ENCODE measurements around the gene ACTL7A. TPM values are rescaled to one million over a fixed set of nuclear protein-coding genes. Genes with fewer than 3 reads are reported as not detected.

Gene ACTL7A, protein sequence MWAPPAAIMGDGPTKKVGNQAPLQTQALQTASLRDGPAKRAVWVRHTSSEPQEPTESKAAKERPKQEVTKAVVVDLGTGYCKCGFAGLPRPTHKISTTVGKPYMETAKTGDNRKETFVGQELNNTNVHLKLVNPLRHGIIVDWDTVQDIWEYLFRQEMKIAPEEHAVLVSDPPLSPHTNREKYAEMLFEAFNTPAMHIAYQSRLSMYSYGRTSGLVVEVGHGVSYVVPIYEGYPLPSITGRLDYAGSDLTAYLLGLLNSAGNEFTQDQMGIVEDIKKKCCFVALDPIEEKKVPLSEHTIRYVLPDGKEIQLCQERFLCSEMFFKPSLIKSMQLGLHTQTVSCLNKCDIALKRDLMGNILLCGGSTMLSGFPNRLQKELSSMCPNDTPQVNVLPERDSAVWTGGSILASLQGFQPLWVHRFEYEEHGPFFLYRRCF
- total RNA-seq (not detected), polyA plus RNA-seq (ENCODE audit: insufficient read depth in 1 of 8, insufficient read length in 8 of 8, low replicate concordance in 1 of 8) (not detected)
- long read RNA-seq, donor 1: 0 reads
- long read RNA-seq, donor 2: 0 reads
- long read RNA-seq, donor 3: 0 reads
- long read RNA-seq, donor 4: 0 reads
- long read RNA-seq, donor 5: 0 reads
- long read RNA-seq, donor 6: 0 reads
- long read RNA-seq, donor 7: 0 reads
- long read RNA-seq, donor 8: 0 reads
- long read RNA-seq, donor 9: 0 reads
- long read RNA-seq, donor 10: 0 reads
- long read RNA-seq, donor 11: 0 reads

DNA sequence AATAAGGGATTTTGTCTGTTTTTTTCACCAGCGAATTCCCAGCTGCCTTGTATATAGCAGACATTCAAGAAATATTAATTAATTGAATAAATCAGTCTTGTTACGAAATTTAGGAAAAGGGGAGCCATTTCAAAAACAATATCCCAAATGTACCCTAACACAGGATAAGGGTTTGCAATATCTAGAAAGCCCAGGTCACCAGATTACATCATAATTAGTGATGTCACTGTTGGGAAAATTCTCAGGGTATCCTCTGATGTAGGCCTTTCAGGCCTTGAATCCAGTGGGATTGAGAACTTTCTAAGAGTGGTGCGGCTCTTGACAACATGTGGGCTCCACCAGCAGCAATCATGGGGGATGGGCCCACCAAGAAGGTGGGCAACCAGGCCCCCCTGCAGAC is at the start of gene ACTL7A:
Gene ACTL7A, plus strand, starts transcription at position 270 of the 400 bp plus-strand sequence. Its CDS starts 57 bp downstream, at position 327.
- no peaks in the 10 kb centered on the region for H3K36me3 ChIP-seq (ENCODE audit: control insufficient read depth, insufficient read depth, low read length)
- H3K27me3 ChIP-seq (ENCODE audit: control insufficient read depth, insufficient read depth, low read length): no peaks in the 10 kb centered on the region
- H3K4me1 ChIP-seq (ENCODE audit: control insufficient read depth, insufficient read depth, low read length): no peaks in the 10 kb centered on the region
- no peaks in the 10 kb centered on the region for H3K9me3 ChIP-seq (replicated peaks; ENCODE audit: control insufficient read depth, low read depth, low read length)
- H3K4me3 ChIP-seq (ENCODE audit: low read length): no peak within 1 kb of the TSS
- H3K27ac ChIP-seq (ENCODE audit: low read length): no peak within 1 kb of the TSS
- 93% methylated on average over 1 of the region's 3 CpGs for WGBS (ENCODE audit: insufficient coverage)
- DNase-seq: no peak

DNA sequence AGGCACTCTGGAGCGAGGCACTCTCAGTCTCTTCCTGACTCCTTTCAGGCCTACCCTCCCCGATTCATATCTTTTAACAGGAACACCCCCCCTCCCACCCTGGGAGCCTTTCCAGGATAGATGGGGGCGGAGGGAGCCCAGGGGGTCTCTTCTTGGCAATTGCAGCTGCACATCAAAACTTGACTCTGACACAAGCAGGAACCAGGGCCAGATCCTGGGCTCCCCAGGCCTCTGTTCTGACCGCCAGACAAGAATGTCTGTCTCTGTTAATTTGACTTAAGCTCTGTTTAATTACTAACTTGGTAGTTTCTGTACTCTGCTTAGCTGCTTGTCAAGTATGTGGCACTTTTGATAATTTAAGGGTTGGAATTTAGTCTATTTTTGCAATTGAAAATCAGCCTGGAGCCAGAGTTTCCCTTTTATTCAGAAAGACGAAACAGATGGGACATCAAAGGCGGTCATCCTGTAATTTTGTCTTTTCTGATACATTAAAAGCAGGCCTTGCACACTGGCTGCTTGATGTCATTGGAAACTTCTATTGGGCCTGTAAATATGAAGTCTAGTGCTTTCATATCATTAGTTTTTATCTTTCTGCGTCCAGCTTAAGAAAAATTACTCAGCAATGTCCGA is 49.6 kb upstream of the ACTL7A start:
- Histone ChIP-seq H3K27ac (ENCODE audit: low read length) (no peak overlapping the region), H3K4me1 (ENCODE audit: control insufficient read depth, insufficient read depth, low read length) (no peaks in the 10 kb centered on the region), H3K27me3 (ENCODE audit: control insufficient read depth, insufficient read depth, low read length) (no peaks in the 10 kb centered on the region), H3K9me3 (replicated peaks; ENCODE audit: control insufficient read depth, low read depth, low read length) (no peaks in the 10 kb centered on the region), H3K4me3 (ENCODE audit: low read length) (no peak overlapping the region), H3K36me3 (ENCODE audit: control insufficient read depth, insufficient read depth, low read length) (no peaks in the 10 kb centered on the region)
- DNase-seq: peak; percentile 48
- 68% methylated on average over 2 of the region's 8 CpGs for WGBS (ENCODE audit: insufficient coverage)

DNA sequence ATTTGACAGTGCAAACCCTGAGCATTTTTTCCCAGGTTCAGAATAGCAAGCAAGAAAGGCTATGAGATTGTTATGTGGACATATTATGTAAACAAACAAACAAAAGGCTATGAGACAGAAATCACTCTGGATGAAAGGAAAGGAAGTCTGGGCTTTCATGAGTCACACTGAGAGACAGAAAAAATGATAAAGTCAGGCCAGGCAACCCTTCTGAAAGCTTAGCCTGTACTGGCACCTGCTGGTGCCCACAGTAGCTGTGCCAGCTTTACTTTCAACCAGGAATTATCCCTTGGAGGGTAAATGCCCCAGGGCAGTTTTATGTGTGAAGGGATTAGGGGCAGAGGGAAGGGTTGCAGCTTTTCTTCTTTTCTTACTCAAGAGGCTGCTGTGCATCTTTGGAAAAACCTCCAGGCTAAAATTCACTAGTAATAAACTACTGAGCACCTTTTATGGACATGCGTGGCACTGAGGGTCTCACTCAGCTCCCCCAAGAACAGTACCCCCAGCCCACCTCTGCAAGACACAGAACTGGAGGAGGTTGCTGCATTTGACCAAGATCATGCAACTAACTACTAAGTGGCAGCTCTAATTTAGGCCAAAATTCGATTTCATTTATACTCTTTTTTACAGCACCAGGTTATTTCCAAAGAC is 48.0 kb upstream of the ACTL7A start:
- DNase-seq: peak; percentile 9
- H3K4me1 ChIP-seq (ENCODE audit: control insufficient read depth, insufficient read depth, low read length): no peaks in the 10 kb centered on the region
- WGBS (ENCODE audit: insufficient coverage): 92% methylated on average over 2 of the region's 2 CpGs
- H3K27me3 ChIP-seq (ENCODE audit: control insufficient read depth, insufficient read depth, low read length): no peaks in the 10 kb centered on the region
- no peaks in the 10 kb centered on the region for H3K9me3 ChIP-seq (replicated peaks; ENCODE audit: control insufficient read depth, low read depth, low read length)
- no peaks in the 10 kb centered on the region for H3K36me3 ChIP-seq (ENCODE audit: control insufficient read depth, insufficient read depth, low read length)
- H3K4me3 ChIP-seq (ENCODE audit: low read length): no peak overlapping the region
- H3K27ac ChIP-seq (ENCODE audit: low read length): no peak overlapping the region

DNA sequence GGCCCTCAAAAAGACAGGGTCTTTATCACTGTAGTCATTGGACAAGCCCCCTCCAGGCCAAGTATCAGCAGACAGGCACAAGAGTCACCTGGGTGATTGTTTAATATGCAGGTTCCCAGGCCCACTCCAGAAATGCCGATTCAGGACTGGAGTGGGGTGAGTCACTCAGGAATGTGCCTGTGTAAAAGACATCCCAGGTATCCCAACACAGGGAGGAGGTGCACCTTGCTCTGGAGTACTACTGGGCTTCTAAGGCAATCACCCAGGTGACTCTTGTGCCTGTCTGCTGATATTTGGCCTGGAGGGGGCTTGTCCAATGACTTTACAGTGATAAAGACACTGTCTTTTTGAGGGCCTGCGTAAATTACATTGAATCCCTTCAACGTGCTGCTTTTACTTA is 46.9 kb upstream of the ACTL7A start:
- no peak for DNase-seq
- WGBS (ENCODE audit: insufficient coverage): 83% methylated on average over 1 of the region's 3 CpGs
- Histone ChIP-seq H3K9me3 (replicated peaks; ENCODE audit: control insufficient read depth, low read depth, low read length) (no peaks in the 10 kb centered on the region), H3K27me3 (ENCODE audit: control insufficient read depth, insufficient read depth, low read length) (no peaks in the 10 kb centered on the region), H3K4me1 (ENCODE audit: control insufficient read depth, insufficient read depth, low read length) (no peaks in the 10 kb centered on the region), H3K27ac (ENCODE audit: low read length) (no peak overlapping the region), H3K36me3 (ENCODE audit: control insufficient read depth, insufficient read depth, low read length) (no peaks in the 10 kb centered on the region), H3K4me3 (ENCODE audit: low read length) (no peak overlapping the region)

DNA sequence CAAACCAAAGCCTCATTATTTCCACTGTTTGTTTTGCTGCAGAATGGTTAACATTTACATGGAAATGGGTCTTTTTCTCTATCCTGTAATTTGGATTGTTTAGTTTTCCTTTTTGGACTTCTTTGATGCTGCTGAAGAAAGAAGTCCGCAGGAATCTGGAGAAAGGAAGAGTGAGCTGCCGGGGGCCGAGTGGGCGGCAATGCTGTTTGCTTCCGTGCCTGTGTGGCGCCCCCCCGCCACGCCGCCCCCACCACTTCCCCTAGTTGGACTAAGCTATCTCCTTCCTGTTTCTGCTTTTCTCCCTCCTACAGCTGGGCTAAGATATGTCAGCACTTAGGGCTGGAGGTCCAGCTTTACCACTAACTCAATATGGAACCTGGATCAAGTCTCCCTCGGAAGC is 46.0 kb upstream of the ACTL7A start:
- H3K4me3 ChIP-seq (ENCODE audit: low read length): no peak overlapping the region
- H3K27me3 ChIP-seq (ENCODE audit: control insufficient read depth, insufficient read depth, low read length): no peaks in the 10 kb centered on the region
- 60% methylated on average over 4 of the region's 10 CpGs for WGBS (ENCODE audit: insufficient coverage)
- H3K4me1 ChIP-seq (ENCODE audit: control insufficient read depth, insufficient read depth, low read length): no peaks in the 10 kb centered on the region
- DNase-seq: peak; percentile 18
- H3K9me3 ChIP-seq (replicated peaks; ENCODE audit: control insufficient read depth, low read depth, low read length): no peaks in the 10 kb centered on the region
- H3K36me3 ChIP-seq (ENCODE audit: control insufficient read depth, insufficient read depth, low read length): no peaks in the 10 kb centered on the region
- no peak overlapping the region for H3K27ac ChIP-seq (ENCODE audit: low read length)

DNA sequence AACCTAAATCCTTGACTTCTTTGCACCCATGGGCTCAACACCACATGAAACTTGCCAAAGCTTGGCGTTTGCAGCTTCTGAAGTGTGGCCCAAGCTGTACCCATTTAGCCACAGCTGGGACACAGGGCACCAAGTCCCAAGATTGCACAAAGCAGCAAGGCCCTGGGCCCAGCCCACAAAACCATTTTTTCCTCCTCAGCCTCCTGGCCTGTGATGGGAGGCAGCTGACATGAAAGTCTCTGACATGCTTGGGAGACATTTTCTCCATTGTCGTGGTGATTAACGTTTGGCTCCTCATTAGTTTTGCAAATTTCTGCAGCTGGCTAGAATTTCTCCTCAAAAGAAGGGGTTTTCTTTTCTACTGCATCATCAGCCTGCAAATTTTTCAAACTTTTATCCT is 38.2 kb upstream of the ACTL7A start:
- DNase-seq: no peak
- 84% methylated on average over 2 of the region's 3 CpGs for WGBS (ENCODE audit: insufficient coverage)
- Histone ChIP-seq H3K27me3 (ENCODE audit: control insufficient read depth, insufficient read depth, low read length) (peaks cover 2% of the 10 kb centered on the region), H3K27ac (ENCODE audit: low read length) (no peak overlapping the region), H3K4me3 (ENCODE audit: low read length) (no peak overlapping the region), H3K4me1 (ENCODE audit: control insufficient read depth, insufficient read depth, low read length) (no peaks in the 10 kb centered on the region), H3K36me3 (ENCODE audit: control insufficient read depth, insufficient read depth, low read length) (no peaks in the 10 kb centered on the region), H3K9me3 (replicated peaks; ENCODE audit: control insufficient read depth, low read depth, low read length) (peaks cover 9% of the 10 kb centered on the region)

DNA sequence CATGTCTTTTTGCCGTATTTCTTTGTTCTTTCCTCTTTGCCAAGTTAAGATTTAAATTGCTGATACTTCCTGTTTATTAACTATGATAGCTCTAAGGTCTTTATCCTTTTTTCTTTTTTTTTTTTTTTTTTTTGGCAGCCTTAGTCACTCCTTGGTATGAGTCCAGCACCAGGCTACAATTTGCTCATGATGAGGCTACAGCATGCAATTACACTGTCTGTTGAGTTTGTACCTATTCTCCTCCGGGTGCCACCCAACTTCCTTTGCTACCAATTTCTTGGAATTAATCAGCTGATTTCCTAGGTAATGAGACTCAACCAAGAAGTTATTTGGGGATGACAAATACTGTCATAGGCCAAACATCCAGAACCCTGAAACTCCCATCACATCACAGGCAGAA is 31.8 kb upstream of the ACTL7A start:
- no peaks in the 10 kb centered on the region for H3K36me3 ChIP-seq (ENCODE audit: control insufficient read depth, insufficient read depth, low read length)
- H3K4me1 ChIP-seq (ENCODE audit: control insufficient read depth, insufficient read depth, low read length): no peaks in the 10 kb centered on the region
- H3K9me3 ChIP-seq (replicated peaks; ENCODE audit: control insufficient read depth, low read depth, low read length): no peaks in the 10 kb centered on the region
- no CpG with 5 or more reads among the region's 2 CpGs for WGBS (ENCODE audit: insufficient coverage)
- H3K27ac ChIP-seq (ENCODE audit: low read length): no peak overlapping the region
- no peak overlapping the region for H3K4me3 ChIP-seq (ENCODE audit: low read length)
- no peak for DNase-seq
- H3K27me3 ChIP-seq (ENCODE audit: control insufficient read depth, insufficient read depth, low read length): peaks cover 2% of the 10 kb centered on the region

DNA sequence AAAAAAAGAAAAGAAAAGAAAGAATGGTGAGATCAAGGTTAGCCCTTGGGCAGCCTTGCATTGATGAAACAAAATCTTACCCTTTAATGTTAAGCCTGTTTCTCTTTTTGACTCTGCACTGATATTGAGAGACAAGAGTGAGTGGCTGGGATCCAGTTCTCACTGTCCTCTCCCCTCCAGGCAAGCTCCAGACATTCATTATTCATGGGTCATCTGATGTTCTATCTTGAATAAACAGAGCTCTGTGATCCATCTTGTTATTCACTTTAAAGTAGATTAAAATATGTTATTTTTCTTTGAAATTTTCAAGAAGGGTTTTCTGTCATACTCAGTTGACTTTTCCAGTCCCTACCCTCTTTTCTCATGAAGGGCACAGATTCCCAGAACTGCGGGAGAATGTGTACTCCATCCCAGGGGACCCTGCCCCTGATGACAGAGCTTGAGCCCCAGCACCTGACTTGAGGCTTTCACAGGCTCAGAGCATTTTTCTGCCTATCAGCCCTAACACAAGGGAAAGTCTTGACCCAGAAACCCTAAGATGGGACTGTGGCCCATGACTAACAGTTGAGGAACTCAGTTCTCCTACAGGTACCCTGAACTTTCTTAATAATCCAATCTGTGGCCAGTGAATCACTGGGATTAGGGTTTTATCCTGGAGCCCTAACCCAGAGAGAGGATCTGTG is 30.4 kb upstream of the ACTL7A start:
- no peaks in the 10 kb centered on the region for H3K36me3 ChIP-seq (ENCODE audit: control insufficient read depth, insufficient read depth, low read length)
- no peaks in the 10 kb centered on the region for H3K27me3 ChIP-seq (ENCODE audit: control insufficient read depth, insufficient read depth, low read length)
- no peak overlapping the region for H3K4me3 ChIP-seq (ENCODE audit: low read length)
- no peaks in the 10 kb centered on the region for H3K9me3 ChIP-seq (replicated peaks; ENCODE audit: control insufficient read depth, low read depth, low read length)
- H3K27ac ChIP-seq (ENCODE audit: low read length): no peak overlapping the region
- H3K4me1 ChIP-seq (ENCODE audit: control insufficient read depth, insufficient read depth, low read length): peaks cover 7% of the 10 kb centered on the region
- no peak for DNase-seq
- WGBS (ENCODE audit: insufficient coverage): 83% methylated on average over 1 of the region's 1 CpG

DNA sequence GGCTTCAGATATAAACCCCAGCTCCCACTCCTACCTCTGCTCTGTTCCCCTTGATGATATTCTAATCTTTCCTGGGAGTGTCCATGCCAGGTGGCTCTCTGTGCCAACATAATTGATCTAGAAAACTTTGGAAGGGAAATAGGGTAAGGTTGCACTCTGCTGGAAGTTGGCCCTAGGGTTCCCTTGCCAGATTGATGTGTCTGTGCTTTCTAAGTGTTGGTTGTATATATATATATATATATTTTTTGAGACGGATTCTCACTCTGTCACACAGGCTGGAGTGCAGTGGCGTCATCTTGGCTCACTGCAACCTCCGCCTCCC is 29.9 kb upstream of the ACTL7A start:
- no peak overlapping the region for H3K4me3 ChIP-seq (ENCODE audit: low read length)
- H3K27me3 ChIP-seq (ENCODE audit: control insufficient read depth, insufficient read depth, low read length): no peaks in the 10 kb centered on the region
- DNase-seq: no peak
- 100% methylated on average over 2 of the region's 3 CpGs for WGBS (ENCODE audit: insufficient coverage)
- peaks cover 8% of the 10 kb centered on the region for H3K4me1 ChIP-seq (ENCODE audit: control insufficient read depth, insufficient read depth, low read length)
- no peak overlapping the region for H3K27ac ChIP-seq (ENCODE audit: low read length)
- no peaks in the 10 kb centered on the region for H3K9me3 ChIP-seq (replicated peaks; ENCODE audit: control insufficient read depth, low read depth, low read length)
- no peaks in the 10 kb centered on the region for H3K36me3 ChIP-seq (ENCODE audit: control insufficient read depth, insufficient read depth, low read length)

Data from muscle of leg (tissue), 16 donors.